HG02678 (cell line): ENCODE results near the gene SEMA6B.

ENCODE experiments used
- ATAC-seq: cut with Tn5 transposase; IDR thresholded peaks from one replicate; pipeline ENCODE4 v1.9.1; 2021; ENCODE audit warnings: mild to moderate bottlenecking, moderate library complexity; ENCODE audit not compliant: unreplicated experiment

The SEMA6B gene

DNA sequence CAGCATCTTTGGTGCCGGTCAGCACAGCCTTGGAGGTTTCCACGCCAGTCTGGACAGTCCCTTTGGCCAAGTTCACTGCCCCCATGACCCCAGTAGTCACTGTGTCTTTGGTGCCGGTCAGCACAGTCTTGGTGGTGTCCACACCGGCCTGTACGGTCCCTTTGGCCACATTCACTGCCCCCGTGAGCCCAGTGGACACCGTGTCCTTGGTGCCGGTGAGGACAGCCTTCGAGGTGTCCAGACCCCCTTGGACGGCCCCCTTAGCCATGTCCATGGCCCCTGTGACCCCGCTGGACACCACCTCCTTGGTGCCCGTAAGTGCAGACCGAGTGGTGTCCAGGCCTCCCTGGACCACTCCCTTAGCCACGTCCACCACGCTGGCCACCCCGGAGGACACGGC lies 46.2 kb downstream of the SEMA6B start:
- no peak for ATAC-seq

GRCh38 chr19:4512070-4512469 lies 47.4 kb downstream of the SEMA6B start:
- no peak for ATAC-seq

DNA sequence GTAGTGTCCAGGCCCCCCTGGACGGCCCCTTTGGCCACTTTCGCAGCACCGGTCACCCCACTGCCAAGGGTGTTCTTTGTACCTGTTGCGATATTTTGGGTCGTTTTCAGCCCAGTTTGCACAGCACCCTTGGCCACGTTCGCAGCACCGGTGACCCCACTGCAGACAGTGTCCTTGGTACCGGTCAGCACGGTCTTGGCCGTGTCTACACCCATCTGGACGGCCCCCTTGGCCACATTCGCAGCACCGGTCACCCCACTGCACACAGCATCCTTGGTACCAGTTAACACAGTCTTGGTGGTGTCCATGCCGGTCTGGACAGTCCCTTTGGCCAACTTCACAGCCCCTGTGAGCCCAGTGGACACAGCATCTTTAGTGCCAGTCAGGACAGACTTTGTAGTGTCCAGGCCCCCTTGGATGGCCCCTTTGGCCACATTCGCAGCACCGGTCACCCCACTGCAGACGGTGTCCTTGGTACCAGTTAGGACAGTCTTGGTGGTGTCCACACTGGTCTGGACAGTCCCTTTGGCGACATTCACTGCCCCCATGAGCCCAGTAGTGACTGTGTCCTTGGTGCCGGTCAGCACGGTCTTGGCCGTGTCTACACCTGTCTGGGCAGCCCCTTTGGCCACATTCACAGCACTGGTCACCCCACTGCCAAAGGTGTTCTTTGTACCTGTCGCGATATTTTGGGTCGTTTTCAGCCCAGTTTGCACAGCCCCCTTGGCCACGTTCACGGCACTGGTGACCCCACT lies 48.0 kb downstream of the SEMA6B start:
- no peak for ATAC-seq

- ATAC-seq, result no peak
Observed at GRCh38 chr19:4510435-4511255, 48.8 kb downstream of the SEMA6B start.

DNA sequence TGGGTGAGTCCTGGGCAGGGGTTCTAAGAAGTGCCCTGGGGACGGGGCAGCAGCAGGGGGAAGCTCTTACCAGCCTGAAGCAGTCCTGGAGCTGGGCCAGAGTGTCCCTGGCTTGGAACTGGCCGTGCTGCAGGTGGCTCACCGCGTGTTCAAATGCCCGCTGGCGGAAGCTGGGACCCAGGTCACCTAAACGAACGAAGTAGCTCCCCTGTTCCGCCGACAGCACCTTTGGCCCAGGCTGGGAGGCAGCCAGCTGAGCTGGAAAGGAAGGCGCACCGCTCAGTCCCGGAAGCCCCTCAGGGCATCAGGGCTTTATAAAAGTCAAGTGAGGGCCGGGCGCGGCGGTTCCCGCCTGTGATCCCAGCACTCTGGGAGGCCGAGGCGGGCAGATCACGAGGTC lies 50.8 kb downstream of the SEMA6B start:
- no peak for ATAC-seq

DNA sequence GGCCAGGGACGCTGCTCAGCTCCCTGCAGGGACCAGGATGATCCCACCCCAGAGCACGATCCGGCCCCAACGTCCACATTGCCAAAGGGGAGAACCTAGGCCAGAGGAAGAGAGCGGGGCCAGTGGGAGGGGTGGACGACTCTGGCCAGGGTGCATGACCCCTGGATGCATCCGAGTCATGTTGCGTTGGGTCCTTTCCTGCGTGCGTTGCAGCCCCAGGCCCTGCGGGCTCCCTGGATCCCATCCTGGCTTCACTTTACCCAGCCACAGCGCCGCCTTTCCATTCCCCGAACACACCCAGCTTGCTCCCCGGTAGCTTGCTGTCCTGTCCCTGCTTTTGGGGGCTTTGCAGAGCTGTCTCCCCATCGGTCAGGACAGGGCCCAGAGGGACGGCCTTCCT lies 51.7 kb downstream of the SEMA6B start:
- ATAC-seq, result no peak

DNA sequence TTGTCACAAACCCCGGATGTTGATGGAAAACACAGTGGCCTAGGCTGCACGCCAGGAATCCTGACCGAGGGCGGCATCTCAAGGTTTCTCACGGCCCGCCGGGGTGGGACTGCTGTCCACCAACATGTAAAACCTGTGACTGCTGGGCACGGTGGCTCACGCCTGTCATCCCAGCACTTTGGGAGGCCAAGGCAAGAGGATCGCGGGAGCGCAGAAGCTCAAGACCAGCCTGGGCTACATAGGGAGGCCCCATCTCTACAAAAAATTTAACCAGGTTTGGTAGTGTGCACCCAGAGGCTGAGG lies 52.4 kb downstream of the SEMA6B start:
- no peak for ATAC-seq

DNA sequence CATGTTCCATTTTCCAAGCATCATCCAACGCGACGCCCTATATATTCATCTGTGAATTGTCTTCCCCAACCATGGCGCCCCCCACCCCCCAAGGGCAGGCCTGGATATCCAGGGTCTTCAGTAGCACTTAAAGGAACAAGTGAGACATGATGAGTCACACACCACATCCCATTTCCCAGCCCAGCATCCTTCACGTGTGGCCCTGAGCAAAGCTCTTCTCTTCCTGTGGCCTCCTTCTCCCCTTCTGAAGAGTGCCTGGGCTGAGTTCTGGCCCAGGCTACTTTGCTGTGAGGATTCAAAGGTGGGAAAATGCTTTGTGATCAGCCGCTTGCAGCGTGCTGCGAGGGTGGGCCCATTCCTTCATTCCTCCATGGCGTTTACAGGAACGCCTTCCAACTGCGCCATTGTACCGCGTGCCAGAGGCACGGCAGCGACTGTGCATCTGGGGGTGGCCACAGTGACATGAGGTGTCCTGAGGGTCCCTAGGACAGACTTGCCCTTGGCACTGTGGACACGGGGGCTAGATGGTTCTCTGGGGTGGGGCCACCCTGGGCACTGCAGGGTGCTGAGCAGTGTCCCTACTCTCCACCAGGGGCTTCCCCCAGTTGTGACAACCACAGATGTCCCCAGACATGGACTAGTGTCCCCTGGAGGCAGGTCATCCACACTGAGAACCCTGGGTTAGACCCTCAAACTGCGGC lies 52.9 kb downstream of the SEMA6B start:
- no peak for ATAC-seq

- no peak for ATAC-seq
Observed at GRCh38 chr19:4505570-4506448, 53.7 kb downstream of the SEMA6B start.

DNA sequence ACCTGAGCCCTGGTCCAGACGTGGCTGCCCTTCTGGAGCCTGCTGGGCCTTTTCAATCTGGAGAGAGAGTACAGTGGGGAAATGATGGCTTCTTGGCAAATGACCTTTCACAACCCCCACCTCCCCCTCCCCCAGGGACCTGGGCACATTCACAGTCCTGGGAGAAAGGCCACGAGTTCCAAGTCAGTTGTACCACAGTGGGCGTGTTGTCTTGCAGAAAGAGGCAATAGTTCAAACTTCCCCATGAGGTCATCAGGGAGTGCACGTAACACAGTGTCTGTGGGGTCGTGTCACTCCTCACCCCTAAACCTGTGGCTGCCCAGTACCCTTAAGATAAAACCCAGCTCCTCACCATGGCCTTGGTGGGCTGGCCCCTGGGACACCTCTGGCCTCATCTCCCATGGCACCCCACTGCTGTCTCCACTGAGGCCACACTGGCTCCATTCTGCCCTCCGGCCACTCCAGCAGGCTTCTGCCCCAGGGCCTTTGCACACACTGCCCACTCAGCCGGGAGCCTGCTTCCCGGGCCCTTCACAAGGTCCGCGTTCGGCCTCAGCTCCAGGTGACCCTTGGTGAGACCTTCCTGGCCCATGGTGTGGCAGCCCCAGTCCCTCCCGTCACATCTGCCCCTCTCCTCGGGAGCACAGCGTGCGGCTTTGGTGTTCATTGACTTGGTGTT lies 54.5 kb downstream of the SEMA6B start:
- ATAC-seq, result no peak

DNA sequence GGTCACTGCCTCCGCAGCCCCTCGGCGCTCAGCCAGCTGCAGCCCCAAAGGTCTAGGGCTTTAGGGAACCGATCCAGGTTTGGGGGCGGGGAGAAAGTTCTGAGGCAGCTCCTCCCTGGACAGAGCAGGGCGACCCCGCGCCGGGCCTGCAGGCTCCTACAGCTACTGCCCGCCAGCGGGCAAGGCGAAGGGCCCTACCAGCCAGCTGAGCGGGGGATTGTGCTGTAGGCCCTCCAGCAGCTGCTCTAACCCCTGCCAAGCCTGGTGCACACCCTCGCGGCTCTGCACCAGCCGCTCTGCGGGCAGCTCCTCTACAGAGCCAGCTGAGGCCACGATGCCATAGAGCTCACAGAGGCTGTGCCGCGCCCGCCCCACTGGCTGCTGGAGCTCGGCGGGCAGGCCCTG lies 55.2 kb downstream of the SEMA6B start:
- ATAC-seq, result no peak

DNA sequence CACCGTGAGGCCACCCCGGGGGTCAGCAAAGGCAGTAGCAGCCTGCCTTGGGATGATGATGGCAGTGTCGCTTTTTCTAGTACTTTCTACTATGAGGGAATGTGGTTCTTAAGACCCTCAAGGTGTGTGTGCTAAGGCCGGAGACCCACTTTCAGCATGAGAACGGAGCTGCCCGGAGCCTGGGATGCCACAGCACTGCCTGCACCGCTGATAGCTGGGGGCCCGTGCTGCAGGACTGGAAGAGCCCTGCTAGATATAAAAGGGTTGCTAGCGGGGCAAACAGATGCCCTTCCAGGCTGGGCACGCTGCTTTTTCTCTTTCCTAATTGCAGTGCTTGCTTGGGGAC lies 55.7 kb downstream of the SEMA6B start:
- no peak for ATAC-seq

GRCh38 chr19:4503132-4503824 lies 56.2 kb downstream of the SEMA6B start:
- ATAC-seq, result no peak

DNA sequence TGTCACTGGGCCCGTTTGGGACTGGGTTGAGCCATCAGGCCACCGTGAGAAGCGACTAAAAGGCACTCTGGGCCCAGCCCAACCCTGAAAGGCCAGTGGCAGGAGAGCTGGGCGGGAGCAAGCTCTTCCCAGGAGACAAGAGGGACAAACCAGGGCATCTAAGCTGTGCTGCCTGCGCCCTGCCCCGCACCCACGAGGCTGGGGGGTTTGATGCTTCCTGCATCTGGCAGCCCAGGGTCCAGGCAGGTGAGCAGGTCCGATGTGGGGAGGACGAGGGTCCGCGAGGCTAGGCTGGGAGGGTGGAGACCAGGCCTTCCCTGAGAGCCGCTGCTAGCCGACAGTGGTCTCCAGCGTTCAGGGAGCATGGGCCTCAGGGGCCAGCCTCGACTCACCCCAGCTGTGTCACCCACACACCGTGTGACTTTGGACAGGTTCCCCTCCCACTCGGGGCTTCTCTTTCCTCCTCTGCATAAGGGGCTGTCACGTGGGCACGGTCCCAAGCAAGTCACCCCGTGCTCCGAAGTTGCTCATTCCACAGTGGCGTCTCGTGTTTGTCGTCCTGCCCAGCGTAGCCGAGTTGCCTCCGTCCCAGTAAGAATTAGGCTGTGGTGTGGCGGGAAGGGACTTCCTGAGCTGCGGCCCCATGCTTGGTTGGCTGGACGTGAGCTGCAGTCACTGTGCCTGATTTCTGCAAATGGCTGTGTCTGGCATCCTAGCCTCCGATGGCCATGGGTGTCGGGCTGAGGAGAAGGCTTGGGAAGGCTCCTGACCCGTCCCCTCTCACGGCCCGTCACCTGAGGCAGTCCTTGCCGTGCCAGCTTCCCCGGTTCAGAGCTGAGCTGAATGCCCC lies 57.0 kb downstream of the SEMA6B start:
- ATAC-seq, result no peak

DNA sequence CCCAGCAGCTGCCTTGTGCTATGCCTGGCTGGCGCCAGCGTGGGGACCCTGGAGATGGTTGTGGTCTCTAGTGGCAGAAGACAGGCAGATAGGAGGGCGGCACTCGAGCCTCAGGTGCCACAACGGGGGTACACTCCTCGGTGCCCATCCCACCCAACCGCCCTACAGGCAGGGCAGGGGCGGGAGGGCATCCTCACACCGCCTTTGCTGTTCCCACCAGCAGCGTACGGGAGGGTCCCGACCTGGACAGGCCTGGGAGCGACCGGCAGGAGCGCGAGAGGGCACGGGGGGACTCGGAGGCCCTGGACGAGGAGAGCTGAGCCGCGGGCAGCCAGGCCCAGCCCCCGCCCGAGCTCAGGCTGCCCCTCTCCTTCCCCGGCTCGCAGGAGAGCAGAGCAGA lies 57.8 kb downstream of the SEMA6B start:
- ATAC-seq, result no peak

GRCh38 chr19:4500841-4501591 lies 58.5 kb downstream of the SEMA6B start:
- ATAC-seq, result no peak

GRCh38 chr19:4499855-4500254 lies 59.6 kb downstream of the SEMA6B start:
- no peak for ATAC-seq

DNA sequence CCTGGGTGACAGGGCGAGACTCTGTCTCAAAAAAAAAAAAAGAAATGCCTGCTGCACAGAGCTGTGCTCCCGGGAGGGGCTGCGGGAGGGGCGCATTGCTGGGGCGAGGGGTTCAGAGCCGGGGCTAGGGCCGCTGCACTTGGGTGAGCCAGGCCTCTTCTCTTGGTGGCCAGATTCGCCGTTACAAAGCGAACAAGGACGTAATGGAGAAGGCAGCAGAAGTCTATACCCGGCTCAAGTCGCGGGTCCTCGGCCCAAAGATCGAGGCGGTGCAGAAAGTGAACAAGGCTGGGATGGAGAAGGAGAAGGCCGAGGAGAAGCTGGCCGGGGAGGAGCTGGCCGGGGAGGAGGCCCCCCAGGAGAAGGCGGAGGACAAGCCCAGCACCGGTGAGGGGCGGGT lies 60.2 kb downstream of the SEMA6B start:
- ATAC-seq, result no peak
